ENCODE results near the gene USP35.

The USP35 gene

GRCh38 chr11:78241475-78241874, 52.8 kb downstream of the USP35 start:
- no peak for DNase-seq

- no peak for DNase-seq
Measured at GRCh38 chr11:78244080-78244479, 55.4 kb downstream of the USP35 start.

- DNase-seq, result no peak
Measured at GRCh38 chr11:78244546-78245255, 56.0 kb downstream of the USP35 start.

DNA sequence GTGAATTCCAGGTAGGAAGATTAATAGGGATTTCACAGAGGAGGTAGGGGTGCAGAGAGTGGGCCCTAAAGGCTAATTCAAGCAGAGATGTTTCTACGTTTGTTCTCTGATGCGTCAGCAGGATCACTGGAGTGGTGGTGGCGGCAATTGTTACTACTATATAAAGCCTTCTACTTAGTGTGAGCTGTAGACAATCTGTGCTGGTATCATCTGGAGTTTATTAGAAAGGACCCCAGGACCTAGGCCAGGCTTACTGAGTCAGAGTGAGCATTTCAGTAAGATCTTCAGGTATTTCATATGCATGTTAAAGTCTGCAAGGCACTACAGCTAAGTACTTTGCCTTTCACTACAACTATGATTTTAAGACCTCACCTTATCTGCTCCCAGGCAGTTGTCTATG, 59.5 kb downstream of the USP35 start:
- DNase-seq, result no peak

DNA sequence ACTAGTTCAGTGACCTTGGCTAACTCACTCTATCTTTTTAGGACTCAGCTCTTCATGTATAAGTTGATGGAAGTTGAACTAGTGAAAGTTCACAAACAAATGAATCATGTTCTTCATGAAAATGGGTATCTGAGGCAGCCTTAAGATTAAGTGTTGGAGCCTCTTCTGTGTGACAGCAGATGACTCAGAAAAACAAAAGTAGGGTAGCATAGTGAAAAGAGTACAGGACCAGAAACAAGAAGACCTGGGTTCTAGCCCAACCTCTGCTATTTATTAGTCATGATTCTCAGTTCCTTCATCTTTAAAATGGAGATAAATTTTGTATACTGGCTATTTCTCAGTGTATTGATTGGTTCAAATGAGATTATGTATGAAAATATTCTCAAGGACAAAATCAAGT, 60.2 kb downstream of the USP35 start:
- no peak for DNase-seq

DNA sequence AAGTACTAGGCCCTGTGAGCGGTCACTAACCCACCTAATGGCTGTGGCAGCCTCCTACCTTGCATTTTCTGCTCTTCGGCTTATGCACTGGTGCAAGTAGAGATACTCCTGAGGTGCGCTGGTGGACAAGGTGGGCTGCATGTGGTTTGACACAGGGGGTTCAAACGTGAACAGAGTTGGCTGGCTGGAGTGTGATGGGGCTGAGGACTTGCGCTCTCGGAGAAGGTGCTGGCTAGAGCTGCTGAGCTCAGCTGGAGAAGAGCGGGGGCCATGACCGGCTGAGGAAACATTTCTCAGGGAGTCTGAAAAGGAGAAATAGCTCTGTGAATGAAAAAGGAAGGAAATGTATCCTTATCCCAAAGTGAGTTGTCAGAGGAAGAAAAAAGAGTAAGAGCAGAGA, 61.4 kb downstream of the USP35 start:
- DNase-seq, result no peak

- no peak for DNase-seq
Measured at GRCh38 chr11:78251083-78251775, 62.5 kb downstream of the USP35 start.

- no peak for DNase-seq
Measured at GRCh38 chr11:78253797-78254196, 65.1 kb downstream of the USP35 start.

DNA sequence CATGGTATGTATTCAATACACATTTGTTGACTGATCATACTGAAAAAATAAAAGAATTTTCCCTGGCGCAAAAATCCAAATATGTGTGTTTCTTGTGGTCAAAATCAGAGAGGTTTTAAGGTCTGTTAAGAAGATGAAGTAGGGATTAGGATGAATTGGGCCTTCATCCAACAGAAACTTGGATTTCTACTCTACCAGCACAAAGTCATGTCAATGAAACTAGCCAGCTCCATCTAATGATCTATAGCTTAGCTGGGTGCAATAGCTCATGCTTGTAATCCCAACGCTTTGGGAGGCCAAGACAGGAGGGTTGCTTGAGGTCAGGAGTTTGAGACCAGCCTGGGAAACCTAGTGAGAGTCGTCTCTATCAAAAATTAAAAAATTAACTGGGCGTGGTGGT, 65.5 kb downstream of the USP35 start:
- no peak for DNase-seq

DNA sequence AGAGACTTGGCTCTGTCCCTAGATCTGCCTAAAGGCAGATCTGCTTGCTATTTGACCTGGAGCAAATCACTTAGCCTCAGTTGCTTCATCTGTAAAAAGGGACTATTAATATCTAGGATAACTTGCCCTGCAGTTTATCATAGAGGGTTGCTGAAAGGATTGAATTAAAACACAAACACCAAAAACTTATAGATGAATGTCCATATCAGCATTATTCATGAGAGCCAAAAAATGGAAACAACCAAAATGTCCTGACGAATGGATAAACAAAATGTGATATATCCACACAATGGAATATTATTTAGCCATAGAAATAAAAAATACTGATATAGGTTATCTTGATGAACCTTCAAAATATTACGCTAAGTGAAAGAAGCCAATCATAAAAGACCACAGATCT, 67.2 kb downstream of the USP35 start:
- DNase-seq, result no peak

- DNase-seq, result no peak
Measured at GRCh38 chr11:78256962-78257361, 68.2 kb downstream of the USP35 start.

DNA sequence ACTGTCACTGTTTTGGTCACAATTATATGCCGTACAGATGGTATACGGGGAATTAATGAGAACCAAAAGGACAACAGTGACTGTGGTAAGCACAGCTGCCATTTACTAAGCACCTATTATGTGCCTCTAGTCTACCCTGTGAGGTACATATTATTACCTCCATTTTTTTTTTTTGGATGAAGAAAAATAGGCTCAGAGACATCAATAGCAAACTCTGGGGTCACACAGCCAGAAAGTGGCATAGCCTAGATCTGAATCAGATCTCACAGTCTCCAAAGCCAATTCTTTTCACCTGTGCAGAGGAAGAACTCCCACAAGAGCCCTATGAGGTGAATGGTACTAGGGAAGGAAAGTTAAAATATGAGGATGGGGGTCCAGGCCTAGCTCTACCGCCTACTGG, 68.9 kb downstream of the USP35 start:
- no peak for DNase-seq

- DNase-seq, result no peak
Measured at GRCh38 chr11:78259777-78260487, 71.2 kb downstream of the USP35 start.

DNA sequence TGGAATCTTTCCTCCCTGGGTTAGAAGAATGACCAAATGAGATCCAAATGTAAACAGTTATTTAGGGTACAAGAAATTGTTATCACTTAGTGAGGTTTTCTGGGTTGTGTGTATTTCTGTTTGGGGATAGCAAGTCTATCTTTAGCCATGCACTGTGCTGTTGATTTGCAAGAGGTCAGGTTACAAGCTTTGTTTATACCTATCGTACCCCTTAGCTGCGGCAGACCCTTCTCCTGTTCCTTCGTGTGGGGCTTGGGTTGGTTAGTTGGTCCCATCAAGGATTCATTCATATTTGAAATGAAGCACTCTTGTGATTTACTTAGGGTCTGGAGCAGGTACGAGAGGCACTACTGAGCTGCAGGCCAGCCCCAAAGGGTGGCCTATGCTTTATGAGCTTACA, 72.6 kb downstream of the USP35 start:
- no peak for DNase-seq

DNA sequence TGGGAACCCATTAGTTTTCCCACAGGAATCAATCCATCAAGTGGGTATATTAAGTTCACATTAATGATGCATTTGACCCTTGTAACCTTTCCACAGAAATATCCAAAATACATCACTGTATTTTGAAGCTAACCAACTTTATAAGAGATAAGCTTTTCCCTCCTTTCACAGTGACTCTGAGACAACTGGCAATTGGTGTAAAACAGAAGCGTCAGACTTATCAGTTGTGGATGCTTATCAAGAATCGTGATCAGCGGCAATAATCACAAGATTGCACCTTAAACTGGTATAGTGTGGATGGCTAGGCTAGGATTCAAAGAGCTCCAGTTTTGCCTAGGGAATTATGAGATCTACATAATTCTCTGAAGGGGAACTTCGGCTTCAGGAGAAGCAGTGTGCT, 73.1 kb downstream of the USP35 start:
- no peak for DNase-seq

DNA sequence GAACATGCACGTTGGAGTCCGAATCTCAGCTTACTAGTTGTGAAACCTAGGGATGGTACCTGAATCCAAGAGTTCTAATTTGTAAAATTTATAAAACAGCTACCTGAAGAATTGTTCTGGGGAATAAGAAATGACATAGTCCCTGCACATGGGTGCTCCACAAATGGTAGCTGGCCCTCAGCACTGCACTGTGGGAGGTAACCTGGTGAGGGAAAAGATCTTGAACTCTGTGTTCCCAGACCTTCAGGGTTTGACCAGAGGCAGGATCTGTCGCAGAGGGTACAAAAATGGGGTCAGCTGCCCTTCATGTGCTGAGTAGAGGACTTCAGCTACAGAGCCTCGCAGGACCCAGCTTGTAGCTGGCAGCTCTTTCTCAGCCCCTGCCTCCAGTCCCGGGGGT, 73.5 kb downstream of the USP35 start:
- DNase-seq, result no peak

- DNase-seq, result no peak
Measured at GRCh38 chr11:78262691-78263090, 74.0 kb downstream of the USP35 start.

Data from activated CD4-positive, alpha-beta T cell treated with anti-CD3 and anti-CD28 coated beads, Interleukin-2, amount 50 U/mL, for 1 hour (primary cell).